GM10847 (cell line): ENCODE results near the gene SEC22C.

Experiments used
- POLR2A ChIP-seq: IDR thresholded peaks from 2 replicates; pipeline ENCODE4 v1.6.1; 2011; ENCODE audit not compliant: insufficient read length; ENCODE audit errors: extremely low read depth

SEC22C gene

DNA sequence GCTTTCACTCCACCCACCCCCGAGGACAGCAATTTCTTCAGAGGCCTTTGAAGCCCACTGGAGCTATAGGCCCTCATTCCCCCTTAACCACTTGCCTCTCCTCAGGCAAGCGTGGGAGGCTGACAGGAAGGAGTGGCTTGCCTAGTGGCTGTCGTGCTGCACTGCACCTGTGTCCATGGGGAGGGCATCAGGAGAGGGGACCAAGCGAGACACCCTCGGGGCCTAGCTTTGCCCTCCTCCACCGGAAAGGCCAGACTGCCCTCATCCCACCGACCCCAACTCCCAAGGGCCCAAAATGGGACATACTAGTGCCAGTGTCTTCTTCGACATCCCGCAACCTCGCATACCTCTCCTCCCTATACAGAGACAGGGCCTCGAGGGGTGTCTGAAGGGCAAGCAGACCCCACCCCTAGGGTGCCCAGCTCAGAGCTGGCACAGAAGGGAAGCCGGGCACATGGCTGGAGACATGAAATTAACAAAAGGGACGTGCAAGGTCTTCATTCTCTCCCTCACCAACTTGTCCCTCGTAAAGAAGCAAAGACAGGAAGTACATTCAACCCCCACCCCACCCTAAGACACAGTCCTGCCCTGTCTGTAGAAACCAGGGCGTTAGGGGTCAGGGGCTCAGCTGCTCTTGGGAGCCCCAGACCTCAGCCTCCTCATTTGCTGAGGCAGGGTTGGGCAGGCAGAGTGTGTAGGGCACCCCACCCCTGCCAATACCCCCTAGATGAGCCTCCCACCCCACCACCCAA, 55.0 kb downstream of the SEC22C start:
- TF ChIP-seq POLR2A, result no peak

DNA sequence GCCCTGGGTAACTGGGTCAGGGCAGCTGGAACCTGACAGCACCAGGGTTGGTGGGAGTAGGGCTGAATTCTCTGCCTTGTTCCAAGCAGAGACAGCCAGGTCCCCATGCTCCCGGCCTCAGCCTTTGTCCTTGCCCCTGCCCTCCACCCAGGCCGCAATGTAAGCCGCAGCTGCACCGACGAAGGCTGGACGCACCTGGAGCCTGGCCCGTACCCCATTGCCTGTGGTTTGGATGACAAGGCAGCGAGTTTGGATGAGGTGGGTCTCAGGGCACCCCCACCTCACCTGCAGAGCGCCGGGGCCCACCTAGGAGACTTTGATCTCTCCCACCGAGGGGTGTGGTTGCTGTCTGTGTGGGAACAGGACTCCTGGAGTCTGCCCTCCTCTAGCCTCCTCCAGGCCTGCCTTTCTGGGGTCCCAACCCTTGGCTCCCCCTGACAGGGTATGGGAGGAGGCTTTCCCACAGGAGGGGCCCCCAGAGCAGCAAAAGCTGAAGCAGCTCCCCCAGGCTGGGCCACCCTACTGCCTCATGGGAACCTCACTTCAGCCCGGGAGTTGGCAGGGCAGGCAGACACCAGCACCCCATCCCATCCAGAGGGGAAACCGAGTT, 55.9 kb downstream of the SEC22C start:
- no peak for TF ChIP-seq POLR2A

DNA sequence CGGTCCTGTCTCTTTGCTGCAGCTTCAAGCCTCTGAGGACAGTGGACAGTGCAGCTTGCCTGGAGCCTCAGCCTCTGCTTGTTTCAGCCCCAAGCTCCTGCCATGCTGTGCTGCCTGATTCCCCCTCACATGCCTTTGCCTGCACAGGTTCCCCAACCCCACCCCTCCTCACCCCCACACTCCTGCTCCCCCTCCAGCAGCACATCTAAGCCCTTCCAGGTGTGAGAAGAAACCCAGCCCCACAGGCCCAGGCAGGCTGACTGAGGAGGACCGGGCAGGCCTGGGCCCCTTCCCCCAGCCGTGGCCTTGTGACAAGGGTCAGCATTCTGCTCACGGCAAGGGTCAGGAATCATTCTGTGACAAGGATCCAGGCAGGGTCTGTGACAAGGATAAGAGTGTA, 56.6 kb downstream of the SEC22C start:
- TF ChIP-seq POLR2A, result no peak

DNA sequence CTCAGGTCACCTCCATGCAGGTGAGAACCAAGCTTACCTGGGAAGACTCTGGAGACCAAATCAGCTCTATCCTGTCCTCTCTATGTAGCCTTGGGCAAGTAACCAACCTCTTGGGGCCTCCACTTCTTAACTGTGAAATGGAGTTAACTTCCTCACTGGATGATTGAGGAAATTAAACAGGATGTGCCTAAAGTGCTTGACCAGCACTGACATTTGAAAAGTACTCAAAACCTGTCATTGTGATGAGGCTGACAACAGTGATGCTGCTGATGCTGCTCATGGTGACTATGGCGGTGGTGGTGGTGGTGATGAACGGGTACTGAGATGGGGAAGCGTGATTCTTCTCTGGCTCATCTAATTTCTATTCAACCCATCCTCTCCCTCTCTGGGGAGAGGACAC, 57.0 kb downstream of the SEC22C start:
- TF ChIP-seq POLR2A, result no peak

DNA sequence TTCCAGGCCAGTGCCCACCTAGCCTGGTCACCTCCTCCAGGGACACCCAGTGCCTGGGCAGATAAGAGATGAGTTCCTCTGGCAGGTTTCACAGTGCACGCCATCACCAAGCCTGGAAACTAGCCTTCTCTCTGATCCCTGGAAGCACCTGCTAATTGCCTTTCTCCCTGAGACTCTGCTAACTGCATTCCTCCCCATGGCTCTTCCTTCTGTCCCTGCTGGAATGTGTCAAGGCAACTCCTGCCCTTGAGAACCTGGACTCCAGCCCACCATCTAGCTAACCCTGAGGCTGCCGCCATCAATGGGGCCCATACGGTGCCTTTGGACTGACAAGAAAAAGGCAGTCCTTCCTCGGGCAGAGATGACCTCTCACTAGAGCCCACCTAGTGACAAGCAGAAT, 60.9 kb downstream of the SEC22C start:
- no peak for TF ChIP-seq POLR2A

DNA sequence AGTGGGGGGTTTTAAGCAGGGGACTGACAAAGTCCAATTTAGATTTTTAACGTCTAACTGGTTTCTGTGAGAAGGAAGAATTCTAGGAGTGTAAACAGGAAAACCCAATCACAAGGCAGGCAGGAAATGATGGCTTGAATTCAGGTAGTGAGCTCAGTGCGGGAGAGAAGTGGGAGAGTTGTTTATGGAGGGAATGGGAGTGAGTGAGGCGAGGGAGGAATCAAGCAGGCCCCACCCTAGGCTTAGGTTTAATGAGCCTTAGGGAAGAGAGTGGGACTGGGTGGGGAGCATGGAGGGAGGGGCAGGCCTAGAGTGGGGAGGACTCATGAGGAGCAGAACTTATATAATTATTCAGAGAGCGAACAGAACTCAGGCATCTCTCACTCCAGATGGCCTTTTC, 61.4 kb downstream of the SEC22C start:
- TF ChIP-seq POLR2A, result no peak

DNA sequence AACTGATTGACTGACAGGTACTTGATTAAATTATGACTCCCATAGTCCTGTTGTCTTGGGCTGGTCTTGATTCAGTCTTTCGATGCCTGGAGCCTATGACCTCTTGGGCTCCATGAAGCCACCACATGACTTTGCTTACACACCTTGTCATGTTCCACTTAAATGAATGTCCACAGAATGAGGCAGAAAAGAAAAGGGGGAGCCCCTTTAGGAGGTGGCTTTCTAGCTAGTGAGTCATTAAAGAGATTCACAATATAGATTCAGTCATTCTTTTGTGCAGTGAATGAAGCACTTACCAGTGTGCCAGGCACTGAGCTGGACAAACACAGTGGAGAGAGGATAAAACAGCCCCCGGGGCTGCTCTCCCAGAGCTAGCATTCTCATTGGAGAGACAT, 62.2 kb downstream of the SEC22C start:
- TF ChIP-seq POLR2A, result no peak

DNA sequence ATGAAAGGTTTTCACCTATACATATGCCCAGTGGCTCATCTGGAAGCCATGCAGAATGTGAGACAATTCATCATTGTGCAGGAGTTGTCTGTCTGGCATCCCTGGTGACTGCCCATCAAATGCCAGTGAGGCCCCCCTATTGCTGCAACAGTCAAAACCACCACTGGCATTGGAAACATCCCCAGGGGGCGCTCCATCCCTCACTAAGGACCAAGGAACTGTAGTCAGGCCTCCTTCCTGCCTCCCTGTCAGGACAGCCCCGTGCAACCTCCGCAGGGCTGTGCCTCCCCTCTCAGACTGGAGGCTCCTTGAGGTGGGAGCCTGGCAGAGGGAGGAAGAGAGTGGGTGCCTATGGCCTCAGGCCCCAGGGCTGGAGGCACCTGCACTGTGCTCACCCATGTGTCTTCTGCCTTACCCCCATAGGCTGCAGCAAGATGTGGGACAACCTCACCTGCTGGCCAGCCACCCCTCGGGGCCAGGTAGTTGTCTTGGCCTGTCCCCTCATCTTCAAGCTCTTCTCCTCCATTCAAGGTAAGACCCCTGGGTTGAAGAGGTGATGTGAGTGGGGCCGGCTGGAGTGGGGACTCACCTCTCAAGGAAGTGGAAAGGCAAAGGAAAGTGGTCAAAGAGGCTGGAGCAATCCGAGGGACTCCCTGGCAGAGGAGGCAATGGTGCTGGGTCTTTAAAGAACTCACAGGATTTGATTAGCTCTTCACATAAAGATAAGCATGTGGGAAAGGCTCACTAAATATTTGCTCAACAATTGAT, 62.8 kb downstream of the SEC22C start:
- no peak for TF ChIP-seq POLR2A

DNA sequence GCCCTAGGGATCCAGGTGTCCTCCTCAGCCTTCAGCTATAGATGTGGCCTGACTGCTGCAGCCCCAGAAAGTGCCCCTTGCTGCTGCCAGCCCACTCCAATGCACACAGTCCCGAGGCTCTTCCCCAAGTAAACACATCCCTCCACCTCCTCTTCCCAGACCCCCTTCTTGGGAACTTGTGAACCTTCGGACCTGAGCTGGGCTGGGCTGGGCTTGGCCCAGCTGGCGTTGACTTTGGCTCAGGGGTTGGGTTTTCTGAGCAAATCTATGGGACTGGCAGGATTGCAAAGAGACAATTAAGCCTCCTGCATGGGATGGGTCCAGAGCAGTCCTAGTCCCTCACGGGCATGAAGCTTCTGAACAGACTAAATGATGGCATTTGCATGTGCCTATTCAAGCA, 64.7 kb downstream of the SEC22C start:
- no peak for TF ChIP-seq POLR2A

DNA sequence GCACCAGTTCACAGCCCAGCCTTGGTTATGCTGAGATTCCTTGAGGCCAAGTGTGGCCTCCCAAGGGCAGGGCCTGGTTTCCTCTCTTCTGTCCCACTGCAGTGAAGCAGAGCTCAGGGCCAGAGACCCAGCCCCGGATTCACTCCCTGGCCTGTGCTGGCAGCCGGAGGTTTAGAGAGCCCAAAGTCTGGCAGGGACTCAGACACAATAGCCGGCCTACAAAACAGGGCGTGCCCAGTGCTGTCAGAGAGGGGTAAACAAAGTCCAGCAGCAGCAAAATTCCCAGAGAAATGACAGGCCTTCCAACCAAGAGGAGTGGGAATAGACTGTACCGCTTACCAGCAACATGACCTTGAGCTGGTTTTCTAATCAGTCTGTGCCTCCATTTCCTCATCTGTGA, 65.3 kb downstream of the SEC22C start:
- no peak for TF ChIP-seq POLR2A

DNA sequence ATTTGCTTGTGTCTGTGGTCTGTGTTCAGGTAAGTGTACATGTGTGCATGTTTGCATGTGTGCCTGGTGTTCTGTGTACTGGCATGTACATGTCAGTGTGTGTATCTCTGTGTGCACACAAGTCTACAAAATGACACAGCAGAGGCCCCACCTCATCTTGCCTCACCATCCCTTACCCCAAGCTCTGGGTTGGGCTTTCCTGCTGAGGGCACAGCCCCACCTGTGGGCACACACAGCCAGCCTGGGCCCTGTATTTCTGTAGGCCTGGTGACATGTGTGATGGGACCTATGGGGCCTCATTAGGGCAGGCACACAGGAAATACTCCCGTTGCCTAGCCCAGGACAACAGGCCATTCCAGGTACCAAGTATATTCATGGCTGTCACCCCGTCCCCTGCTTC, 65.8 kb downstream of the SEC22C start:
- no peak for TF ChIP-seq POLR2A

DNA sequence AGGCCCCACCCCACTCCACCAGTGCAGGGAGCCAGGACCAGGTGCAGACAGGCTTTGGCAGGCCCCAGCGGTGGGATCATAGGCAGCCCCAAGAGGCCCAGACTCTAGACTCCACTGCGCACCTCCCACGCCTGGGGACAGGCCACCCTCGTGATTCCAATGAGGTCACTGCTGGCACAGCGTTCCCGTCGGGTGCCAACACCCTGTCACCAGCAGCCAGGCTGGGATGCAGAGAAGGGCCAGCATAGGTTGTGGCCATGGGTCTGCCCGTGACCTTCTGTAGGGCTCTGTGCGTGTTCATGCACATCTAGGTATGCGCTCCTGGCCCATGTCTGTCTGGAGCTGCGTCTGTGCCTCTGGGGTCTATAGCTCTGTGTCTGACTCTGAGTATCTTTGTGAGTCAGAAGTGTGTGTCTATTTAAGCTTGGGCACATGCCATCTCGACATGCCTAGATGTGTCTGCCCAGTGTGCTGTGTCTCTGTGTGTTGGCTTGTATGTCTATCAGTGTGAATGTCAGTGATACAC, 66.3 kb downstream of the SEC22C start:
- no peak for TF ChIP-seq POLR2A

DNA sequence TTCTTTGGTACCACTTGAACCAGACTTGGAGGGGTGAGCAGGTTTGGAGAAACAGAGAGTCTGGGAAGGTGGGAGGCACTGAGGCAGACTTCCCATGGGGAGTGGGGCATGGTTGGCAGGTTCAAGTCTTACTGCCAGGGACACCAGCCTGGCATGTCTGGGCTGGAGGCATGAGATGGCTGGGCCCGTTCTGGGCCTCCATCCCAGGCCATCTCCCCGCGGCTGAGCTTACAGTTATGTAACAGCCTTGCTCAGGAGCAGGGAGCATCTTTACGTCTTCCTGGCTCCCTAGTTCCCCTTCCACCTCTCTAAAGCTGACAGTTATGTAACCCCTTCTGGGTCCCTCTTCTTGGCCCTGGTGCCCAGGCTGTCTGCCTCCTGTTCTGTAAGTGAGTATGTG, 66.9 kb downstream of the SEC22C start:
- TF ChIP-seq POLR2A, result no peak

DNA sequence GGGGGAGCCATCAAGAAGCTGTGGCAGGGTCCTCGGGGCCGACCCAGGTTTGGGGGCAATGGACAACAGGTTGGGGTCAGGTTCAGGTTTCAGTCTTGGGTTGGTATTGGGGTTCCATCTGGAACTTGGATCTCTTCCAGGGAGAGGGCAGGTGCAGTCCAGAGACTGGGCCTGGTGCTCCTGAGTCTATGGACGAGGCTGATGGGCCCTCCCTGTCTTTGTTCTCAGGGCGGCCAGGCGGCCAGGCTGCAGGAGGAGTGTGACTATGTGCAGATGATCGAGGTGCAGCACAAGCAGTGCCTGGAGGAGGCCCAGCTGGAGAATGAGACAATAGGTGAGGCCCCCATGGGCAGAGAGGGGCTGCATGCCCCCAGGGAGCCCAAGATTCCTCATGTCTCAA, 68.2 kb downstream of the SEC22C start:
- TF ChIP-seq POLR2A, result no peak

DNA sequence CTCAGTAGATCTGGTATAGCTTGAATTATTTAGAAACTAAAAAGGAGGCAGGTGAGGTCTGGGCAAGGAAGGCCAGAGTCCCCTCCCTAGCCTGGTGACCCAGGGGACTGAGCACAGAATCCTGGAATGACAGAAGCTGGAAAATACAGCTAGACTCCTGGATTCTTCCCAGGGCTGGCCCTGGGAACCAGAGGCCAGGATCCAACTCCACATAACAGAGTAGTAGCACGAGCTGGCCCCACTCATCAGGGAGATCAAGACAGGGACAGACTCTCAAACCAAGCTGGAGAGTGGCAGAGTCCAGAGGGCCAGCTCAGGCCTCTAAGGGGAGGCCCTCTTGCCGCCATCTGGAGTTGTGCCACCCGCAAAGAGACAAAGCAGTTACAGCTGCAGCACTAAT, 68.6 kb downstream of the SEC22C start:
- TF ChIP-seq POLR2A, result no peak

DNA sequence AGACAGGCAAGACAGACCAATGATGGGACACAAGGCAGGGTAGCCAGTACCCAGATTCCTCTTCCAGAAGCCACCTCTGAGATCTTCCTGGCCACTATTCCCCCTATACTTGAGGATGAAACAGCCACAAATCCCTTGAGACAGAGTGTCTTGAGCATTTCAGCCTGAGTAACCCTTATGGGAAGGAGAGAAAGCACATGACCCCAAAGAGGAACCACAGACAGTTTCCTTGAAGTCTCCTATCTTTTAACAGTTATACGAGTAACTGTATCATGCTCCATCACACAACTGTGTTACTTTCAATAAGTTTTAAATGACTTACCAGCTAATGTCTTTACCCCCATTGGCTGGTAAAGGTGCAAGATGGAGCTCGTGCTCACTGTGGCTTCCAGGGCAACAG, 70.0 kb downstream of the SEC22C start:
- no peak for TF ChIP-seq POLR2A
